ENCODE data around the gene DMKN. TPM values are rescaled to one million over a fixed set of nuclear protein-coding genes. Genes with fewer than 3 reads are reported as not detected.
A peak's percentile ranks its signal among the peaks of the same experiment; 100 is the strongest.

DMKN gene
- polyA plus RNA-seq, 2 of the 4 experiments (the other 2 are of a cell fraction): 21.5 to 40.6 TPM

DNA sequence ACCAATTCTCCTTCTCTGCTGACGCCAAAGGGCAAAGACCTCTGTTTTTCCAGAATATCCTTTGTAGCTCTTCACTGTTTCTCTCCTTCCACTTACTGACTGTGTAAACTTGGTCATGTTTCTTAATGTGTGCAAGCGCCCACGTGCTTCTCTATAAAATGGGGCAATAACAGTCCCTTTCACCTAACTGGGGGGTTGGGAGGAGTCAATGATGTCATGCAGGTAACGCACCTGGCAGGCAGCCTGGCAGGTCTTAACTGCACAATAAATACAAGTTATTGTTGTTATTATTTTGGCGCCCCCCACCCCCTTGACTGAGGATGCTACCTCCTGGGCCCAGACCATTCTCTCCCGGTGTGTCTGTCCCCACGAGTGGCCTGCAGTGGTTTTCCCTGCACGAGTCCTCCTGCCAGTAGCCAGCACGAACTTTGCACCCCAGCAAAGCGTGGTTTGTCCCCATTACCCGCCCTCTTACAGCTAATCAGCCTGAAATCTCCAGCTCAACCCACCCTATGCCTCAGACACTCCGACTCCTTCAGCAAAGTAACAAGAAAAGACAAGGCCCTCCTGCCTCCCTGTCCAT lies 9.4 kb upstream of the DMKN start (continued):
- TF ChIP-seq, protein P1, sequence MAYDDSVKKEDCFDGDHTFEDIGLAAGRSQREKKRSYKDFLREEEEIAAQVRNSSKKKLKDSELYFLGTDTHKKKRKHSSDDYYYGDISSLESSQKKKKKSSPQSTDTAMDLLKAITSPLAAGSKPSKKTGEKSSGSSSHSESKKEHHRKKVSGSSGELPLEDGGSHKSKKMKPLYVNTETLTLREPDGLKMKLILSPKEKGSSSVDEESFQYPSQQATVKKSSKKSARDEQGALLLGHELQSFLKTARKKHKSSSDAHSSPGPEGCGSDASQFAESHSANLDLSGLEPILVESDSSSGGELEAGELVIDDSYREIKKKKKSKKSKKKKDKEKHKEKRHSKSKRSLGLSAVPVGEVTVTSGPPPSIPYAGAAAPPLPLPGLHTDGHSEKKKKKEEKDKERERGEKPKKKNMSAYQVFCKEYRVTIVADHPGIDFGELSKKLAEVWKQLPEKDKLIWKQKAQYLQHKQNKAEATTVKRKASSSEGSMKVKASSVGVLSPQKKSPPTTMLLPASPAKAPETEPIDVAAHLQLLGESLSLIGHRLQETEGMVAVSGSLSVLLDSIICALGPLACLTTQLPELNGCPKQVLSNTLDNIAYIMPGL (CRISPR knock-in tag; IDR thresholded peaks at IDR 0.05; ENCODE audit: borderline replicate concordance): no peak
- TF ChIP-seq CHD2 (IDR thresholded peaks at IDR 0.05; ENCODE audit: low read length, partially characterized antibody): no peak
- no peak for TF ChIP-seq TP53 (CRISPR knock-in tag; IDR thresholded peaks at IDR 0.05)
- TF ChIP-seq, protein P2, sequence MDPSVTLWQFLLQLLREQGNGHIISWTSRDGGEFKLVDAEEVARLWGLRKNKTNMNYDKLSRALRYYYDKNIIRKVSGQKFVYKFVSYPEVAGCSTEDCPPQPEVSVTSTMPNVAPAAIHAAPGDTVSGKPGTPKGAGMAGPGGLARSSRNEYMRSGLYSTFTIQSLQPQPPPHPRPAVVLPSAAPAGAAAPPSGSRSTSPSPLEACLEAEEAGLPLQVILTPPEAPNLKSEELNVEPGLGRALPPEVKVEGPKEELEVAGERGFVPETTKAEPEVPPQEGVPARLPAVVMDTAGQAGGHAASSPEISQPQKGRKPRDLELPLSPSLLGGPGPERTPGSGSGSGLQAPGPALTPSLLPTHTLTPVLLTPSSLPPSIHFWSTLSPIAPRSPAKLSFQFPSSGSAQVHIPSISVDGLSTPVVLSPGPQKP (IDR thresholded peaks at IDR 0.05; ENCODE audit: low read depth, low read length): no peak

DNA sequence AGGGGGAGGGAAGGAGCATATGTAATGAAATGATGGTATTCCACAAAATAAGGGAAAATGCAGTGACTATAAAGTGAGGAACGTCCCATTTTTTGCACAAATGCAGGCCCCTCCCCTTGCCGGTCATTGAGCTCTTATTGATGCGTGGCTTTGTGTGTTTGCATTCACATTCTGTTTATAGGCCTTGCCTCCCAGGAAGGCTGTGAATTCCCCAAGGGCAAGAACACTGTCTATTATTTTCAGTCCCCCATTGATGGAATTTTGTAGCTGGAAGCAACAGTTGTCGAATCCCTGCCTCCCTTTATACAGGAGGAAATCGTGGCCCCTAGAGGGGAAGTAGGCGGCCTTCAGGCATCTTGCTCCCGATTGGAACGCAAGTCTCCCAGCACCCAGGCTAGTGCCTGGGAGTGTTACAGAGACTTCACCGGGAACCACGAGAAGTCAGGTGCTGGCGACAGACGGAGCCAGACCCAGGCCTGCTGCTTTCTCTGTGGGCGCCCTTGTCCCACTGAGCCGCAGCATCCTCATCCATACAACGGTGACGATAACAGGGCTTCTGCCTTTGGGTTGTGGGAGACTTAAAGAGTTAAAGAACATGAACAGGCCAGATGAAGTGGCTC lies 7.8 kb upstream of the DMKN start:
- ChIA-PET POLR2A (interaction anchor here (0.5 kb wide), 1 partner anchor 186 kb away, joined by 3 read pairs; no protein-coding TSS in a partner anchor), CTCF (interaction anchor here (0.8 to 7.5 kb wide), 6 partner anchors 7 to 168 kb away, joined by 3 to 80 read pairs (median 13); no protein-coding TSS in a partner anchor)
- Histone ChIP-seq H3K4me1 (peaks cover 15% of the 10 kb centered on the region), H3K4me2 (no peak overlapping the region), H3K27ac (no peak overlapping the region), H3K9me3 (no peaks in the 10 kb centered on the region), H3K4me3 (no peak overlapping the region)
- FAIRE-seq: peak; percentile 61
- WGBS (ENCODE audit: missing lambda C conversion rate): 81% methylated on average over 16 of the region's 16 CpGs
- TF ChIP-seq MAFK (IDR thresholded peaks at IDR 0.05; ENCODE audit: partially characterized antibody) (no peak), CBX8 (IDR thresholded peaks at IDR 0.05) (no peak), MYC (IDR thresholded peaks at IDR 0.05; ENCODE audit: borderline replicate concordance, low read length) (no peak), KDM1A (IDR thresholded peaks at IDR 0.05; ENCODE audit: low read depth) (no peak), RAD21 (conservative IDR thresholded peaks at IDR 0.05 in 1 of 2, IDR thresholded peaks at IDR 0.05 in 1 of 2) (no peak), NFE2L2 (conservative IDR thresholded peaks at IDR 0.05; ENCODE audit: low read length) (no peak), ZFP36 (IDR thresholded peaks at IDR 0.05; ENCODE audit: borderline replicate concordance, partially characterized antibody) (no peak), RCOR1 (IDR thresholded peaks at IDR 0.05; ENCODE audit: low read depth, low read length) (no peak), BHLHE40 (IDR thresholded peaks at IDR 0.05; ENCODE audit: low read depth, low read length) (no peak), HOXB13 (CRISPR knock-in tag; IDR thresholded peaks at IDR 0.05; ENCODE audit: low read depth) (no peak), ZNF302 (CRISPR knock-in tag; IDR thresholded peaks at IDR 0.05) (no peak), EHMT2 (IDR thresholded peaks at IDR 0.05; ENCODE audit: low read depth) (no peak), KDM5A (IDR thresholded peaks at IDR 0.05) (no peak), NPAS2 (CRISPR knock-in tag; IDR thresholded peaks at IDR 0.05; ENCODE audit: borderline replicate concordance) (no peak), HOXB5 (CRISPR knock-in tag; IDR thresholded peaks at IDR 0.05) (no peak), RNF2 (IDR thresholded peaks at IDR 0.05; ENCODE audit: borderline replicate concordance, low read depth) (no peak), CHD2 (IDR thresholded peaks at IDR 0.05; ENCODE audit: low read length, partially characterized antibody) (no peak)
- TF ChIP-seq, protein P1 (CRISPR knock-in tag; IDR thresholded peaks at IDR 0.05; ENCODE audit: borderline replicate concordance): no peak
- TF ChIP-seq, protein P2 (IDR thresholded peaks at IDR 0.05; ENCODE audit: low read depth, low read length): no peak
- no peak for DNase-seq (ENCODE audit: low read depth in 1 of 2, low spot score in 1 of 2)
- ATAC-seq: no peak
